HCT116 (cell line): Measurements from ENCODE around the gene HOTAIR. TPM values are rescaled to one million over a fixed set of nuclear protein-coding genes. Genes with fewer than 3 reads are reported as not detected.

ENCODE experiments used
- ATAC-seq: fragments of 200-7000 bp; cut with Tn5 transposase; 2 replicates; pipeline ENCODE4 v1.9.1; 2020; ENCODE audit warnings: mild to moderate bottlenecking, moderate library complexity
- BruUV-seq: library from RNA; stranded (reverse); fragments of 400-500 nt; replicated peaks from 2 replicates; lab custom pipeline; 2021; lab: Mats Ljungman, UMichigan
- CTCF ChIA-PET: fragments of 300-600 bp; sonication (Branson Sonifier 250); formaldehyde crosslinking; loops from one replicate; lab custom pipeline; 2021; ENCODE audit warnings: antibody characterized with exemption; lab: Charles Lee
- POLR2A ChIA-PET: fragments of 300-600, 350-600 bp; sonication (Branson Sonifier 250); formaldehyde crosslinking; loops from one replicate; lab custom pipeline; 2021; ENCODE audit warnings: antibody characterized with exemption; lab: Charles Lee
- RAD21 ChIA-PET, 2 experiments: fragments of 300-600 bp; sonication (Branson Sonifier 250); formaldehyde crosslinking; loops; one replicate each; lab custom pipeline; 2023; ENCODE audit warnings: low total read pairs in 2 of 2; ENCODE audit not compliant: uncharacterized antibody in 2 of 2, unreplicated experiment in 2 of 2, low non-redundant PET in 1 of 2; lab: Charles Lee
- DNase-seq: peaks from one replicate; pipeline ENCODE4 v3.0.0-alpha.2; 2010; ENCODE audit warnings: low read depth, low spot score
- H2AFZ ChIP-seq: fragments of 200-600 bp; shearing (Covaris generic), sonication (generic); 2 replicates; pipeline ENCODE4 v1.6.1; 2017; ENCODE audit warnings: low read depth, mixed run types, mixed read lengths, antibody characterized with exemption, low read length; ENCODE audit not compliant: poor library complexity, severe bottlenecking
- H3K27ac ChIP-seq: 2 replicates; pipeline ENCODE4 v1.5.1; 2012; ENCODE audit warnings: low read depth, low read length
- H3K27me3 ChIP-seq: fragments of 200-600 bp; sonication (generic); 2 replicates; pipeline ENCODE4 v1.6.1; 2016; ENCODE audit warnings: mixed run types, low read length, mixed read lengths; ENCODE audit not compliant: insufficient read depth
- H3K36me3 ChIP-seq, 2 experiments: fragments of 200-500 bp in 1 of 2; fragments of 200-600 bp in 1 of 2; sonication (Bioruptor generic) in 1 of 2; sonication (generic) in 1 of 2; 2 replicates each; pipeline versions ENCODE4 v1.5.1 to v1.6.1; 2014 to 2016; ENCODE audit warnings: low read length in 2 of 2, inconsistent platforms in 1 of 2, mixed read lengths in 1 of 2, mixed run types in 1 of 2; ENCODE audit not compliant: insufficient read depth in 2 of 2, control insufficient read depth in 1 of 2
- H3K4me1 ChIP-seq, 2 experiments: fragments of 200-600 bp in 1 of 2; sonication (generic) in 1 of 2; 2 replicates each; pipeline versions ENCODE4 v1.5.1 to v1.6.1; 2012 to 2017; ENCODE audit warnings: low read length in 2 of 2, inconsistent platforms in 1 of 2, mild to moderate bottlenecking in 1 of 2, mixed read lengths in 1 of 2, mixed run types in 1 of 2, moderate library complexity in 1 of 2; ENCODE audit not compliant: insufficient read depth in 2 of 2, control insufficient read depth in 1 of 2
- H3K4me2 ChIP-seq: fragments of 200-600 bp; sonication (generic); 2 replicates; pipeline ENCODE4 v1.6.1; 2017; ENCODE audit warnings: mixed run types, low read length, mixed read lengths
- H3K4me3 ChIP-seq, 2 experiments: fragments of 200-600 bp in 1 of 2; sonication (generic) in 1 of 2; replicated peaks in 1 of 2; 2 replicates each; pipeline ENCODE4 v1.5.1; 2011 to 2016; ENCODE audit warnings: low read length in 2 of 2, control low read depth in 1 of 2, low read depth in 1 of 2, mild to moderate bottlenecking in 1 of 2, mixed read lengths in 1 of 2, mixed run types in 1 of 2
- H3K79me2 ChIP-seq: fragments of 200-600 bp; sonication (generic); 2 replicates; pipeline ENCODE4 v1.6.1; 2017; ENCODE audit warnings: mild to moderate bottlenecking, mixed run types, low read length, moderate library complexity, mixed read lengths; ENCODE audit not compliant: insufficient read depth
- H3K9ac ChIP-seq: fragments of 200-600 bp; sonication (generic); 2 replicates; pipeline ENCODE4 v1.6.1; 2016; ENCODE audit warnings: low read length, mixed read lengths
- H3K9me2 ChIP-seq: fragments of 200-600 bp; sonication (generic), shearing (Covaris generic); 2 replicates; pipeline ENCODE4 v1.6.1; 2017; ENCODE audit warnings: mixed run types, mild to moderate bottlenecking, moderate library complexity; ENCODE audit not compliant: insufficient read depth
- H3K9me3 ChIP-seq, 2 experiments: fragments of 200-500 bp in 1 of 2; fragments of 200-600 bp in 1 of 2; sonication (Bioruptor generic) in 1 of 2; sonication (generic) in 1 of 2; 2 replicates each; pipeline ENCODE4 v1.6.1; 2014 to 2017; ENCODE audit warnings: low read length in 2 of 2, mixed read lengths in 2 of 2, inconsistent platforms in 1 of 2, low read depth in 1 of 2, mild to moderate bottlenecking in 1 of 2, mixed run types in 1 of 2, moderate library complexity in 1 of 2; ENCODE audit not compliant: control insufficient read depth in 1 of 2, insufficient read depth in 1 of 2
- H4K20me1 ChIP-seq: fragments of 200-600 bp; sonication (generic), shearing (Covaris generic); 2 replicates; pipeline ENCODE4 v1.6.1; 2017; ENCODE audit warnings: mixed run types, mild to moderate bottlenecking, moderate library complexity; ENCODE audit not compliant: insufficient read depth
- CBX3 ChIP-seq: IDR thresholded peaks from 2 replicates; pipeline ENCODE4 v1.6.1; 2012; ENCODE audit warnings: low read depth
- CEBPB ChIP-seq: IDR thresholded peaks from 2 replicates; pipeline ENCODE4 v1.6.1; 2012; ENCODE audit warnings: low read depth
- CTCF ChIP-seq, 3 experiments: fragments of 200-600 bp in 1 of 3; sonication (generic) in 1 of 3; IDR thresholded peaks in 2 of 3; conservative IDR thresholded peaks in 1 of 3; 2 replicates each; pipeline ENCODE4 v1.5.1; 2012 to 2017; ENCODE audit warnings: low read depth in 2 of 3, low read length in 2 of 3, antibody characterized with exemption in 1 of 3, borderline replicate concordance in 1 of 3, control low read depth in 1 of 3, mild to moderate bottlenecking in 1 of 3, mixed read lengths in 1 of 3, mixed run types in 1 of 3, moderate library complexity in 1 of 3; ENCODE audit not compliant: insufficient read depth in 1 of 3
- EZH2 ChIP-seq: fragments of 200-600 bp; sonication (generic); IDR thresholded peaks from 2 replicates; pipeline ENCODE4 v1.6.1; 2017; ENCODE audit warnings: antibody characterized with exemption, mixed run types
- FOSL1 ChIP-seq: IDR thresholded peaks from 2 replicates; pipeline ENCODE4 v1.6.1; 2012; ENCODE audit warnings: low read depth
- JUND ChIP-seq: IDR thresholded peaks from 2 replicates; pipeline ENCODE4 v1.6.1; 2012
- ZFX ChIP-seq: fragments of 450-650 bp; IDR thresholded peaks from 2 replicates; pipeline ENCODE4 v1.6.1; 2017
- ZNF274 ChIP-seq: fragments of 200-500 bp; sonication (Bioruptor generic); IDR thresholded peaks from 2 replicates; pipeline ENCODE4 v1.6.1; 2014; ENCODE audit warnings: mild to moderate bottlenecking, low read depth, low read length, inconsistent platforms
- intact Hi-C: fragments of 100-400 bp; cut with micrococcal nuclease; formaldehyde crosslinking; loops from 2 replicates; pipeline ENCODE4 v1.10.0; 2022
- total RNA-seq: library from RNA; stranded (reverse); gene quantifications from one replicate; pipeline ENCODE4 v1.2.1, GENCODE V29; 2021; ENCODE audit not compliant: unreplicated experiment

HOTAIR gene
- total RNA-seq, 1 experiment from 2014 or later: 0.25 TPM

- Histone ChIP-seq H3K79me2 (no peaks in the 10 kb centered on the region), H3K4me3 (no peak overlapping the region), H3K27me3 (no peaks in the 10 kb centered on the region), H4K20me1 (no peaks in the 10 kb centered on the region), H3K9me2 (no peaks in the 10 kb centered on the region), H3K9me3 (no peaks in the 10 kb centered on the region), H3K36me3 (no peaks in the 10 kb centered on the region), H3K27ac (no peak overlapping the region), H3K4me2 (no peak overlapping the region), H3K9ac (no peak overlapping the region), H2AFZ (no peak overlapping the region), H3K4me1 (peaks cover 0 to 4% of the 10 kb centered on the region in 2 experiments; a peak in 2 of 4 replicates)
- DNase-seq (no peak), ATAC-seq (no peak)
- ChIA-PET RAD21 (no interaction called here), CTCF (interaction anchor here (1.0 kb wide), 1 partner anchor 228 kb away, joined by 3 read pairs; no protein-coding TSS in a partner anchor), POLR2A (no interaction called here)
- no TSS peak for BruUV-seq
- no peak for TF ChIP-seq CTCF (IDR thresholded peaks at IDR 0.05 in 2 of 3, conservative IDR thresholded peaks at IDR 0.05 in 1 of 3; ENCODE audit: borderline replicate concordance in 1 of 3, insufficient read depth in 1 of 3, low read depth in 2 of 3, low read length in 2 of 3)
- no peak for TF ChIP-seq CEBPB
- TF ChIP-seq ZNF274: no peak
- no peak for TF ChIP-seq EZH2
- TF ChIP-seq ZFX: no peak
- no peak for TF ChIP-seq CBX3
- TF ChIP-seq JUND: no peak
- TF ChIP-seq FOSL1: no peak
- intact Hi-C loops: no loop called here
Observed at GRCh38 chr12:53980104-53980801, 5.5 kb upstream of the HOTAIR start.
